GOT3 (cell line): ENCODE data around the gene CYP27C1.
"Not testable (repeated sequence)": the region's sequence is repeated elsewhere in the genome, so short reads cannot be mapped to it uniquely, and the experiment has no call there.

Experiments used
- DNase-seq: peaks from one replicate; lab custom pipeline; 2025; ENCODE audit warnings: mixed read lengths; lab: John Stamatoyannopoulos, UW

CYP27C1 gene

GRCh38 chr2:127220768-127221527 lies 849 bp upstream of the CYP27C1 start:
- DNase-seq: no peak

DNA sequence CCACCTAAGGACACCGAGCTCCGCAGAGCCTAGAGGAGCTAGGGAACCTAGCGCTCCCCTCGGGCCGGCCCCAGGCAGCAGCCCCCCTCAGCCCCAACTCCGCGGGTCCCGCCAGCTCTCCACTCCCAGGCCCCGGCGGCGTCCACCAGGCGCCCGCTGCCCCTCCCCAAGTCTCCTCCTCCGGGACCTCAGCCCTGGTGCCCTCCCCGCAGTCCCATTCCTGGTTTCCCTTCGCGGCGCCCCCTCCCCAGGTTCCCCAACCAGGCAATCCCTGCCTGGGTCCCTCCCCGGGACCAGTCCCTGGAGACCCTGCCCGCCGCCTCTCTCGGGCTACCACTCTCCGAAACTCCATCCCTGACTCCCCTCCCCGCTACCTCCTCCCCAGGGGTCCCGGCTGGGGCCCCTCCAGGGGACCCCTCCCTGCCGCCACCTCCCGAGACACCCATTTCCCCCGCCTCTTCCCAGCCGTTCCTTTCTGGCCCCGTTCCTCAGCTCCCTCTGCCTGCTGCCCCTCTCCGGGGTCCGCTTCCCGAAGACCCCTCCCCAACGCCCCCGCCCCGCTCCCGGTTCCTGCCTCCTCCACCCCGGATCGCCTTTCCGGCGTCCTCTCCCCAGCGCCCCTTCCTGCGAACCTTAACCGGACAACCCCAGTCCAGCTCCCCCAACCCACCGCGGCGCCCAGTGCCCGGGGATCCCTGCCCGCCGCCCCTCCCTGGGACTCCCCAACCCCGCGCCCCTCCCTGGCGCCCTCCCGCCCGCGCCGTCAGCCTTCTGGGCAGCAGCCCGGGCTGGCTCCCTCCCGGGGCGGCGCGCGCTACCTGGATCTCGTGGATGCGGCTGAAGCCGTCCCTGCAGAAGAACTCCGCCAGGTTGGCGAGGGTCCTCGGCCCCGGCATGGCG lies 678 bp downstream of the CYP27C1 start:
- DNase-seq: no peak

DNA sequence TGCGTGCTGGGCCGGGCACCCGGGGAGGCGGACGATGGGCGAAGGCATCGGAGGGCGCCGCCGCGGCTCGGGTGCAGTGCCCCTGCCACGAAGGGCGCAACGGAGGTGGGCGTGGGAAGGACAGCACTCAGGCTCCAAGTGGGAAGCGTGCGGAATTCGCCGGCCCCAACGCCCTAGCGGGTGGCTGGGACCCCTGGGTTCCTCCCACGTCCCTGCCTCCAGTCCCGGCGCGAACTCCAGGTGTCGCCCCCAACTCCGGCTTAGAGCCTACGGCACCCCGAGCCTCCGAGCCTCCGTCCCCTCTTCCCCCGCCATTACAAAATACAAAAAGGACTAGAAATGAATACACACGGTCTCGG lies 1.3 kb downstream of the CYP27C1 start:
- DNase-seq: no peak

- peak; percentile 27 for DNase-seq
Observed at GRCh38 chr2:127217470-127218325, 2.4 kb downstream of the CYP27C1 start.

DNA sequence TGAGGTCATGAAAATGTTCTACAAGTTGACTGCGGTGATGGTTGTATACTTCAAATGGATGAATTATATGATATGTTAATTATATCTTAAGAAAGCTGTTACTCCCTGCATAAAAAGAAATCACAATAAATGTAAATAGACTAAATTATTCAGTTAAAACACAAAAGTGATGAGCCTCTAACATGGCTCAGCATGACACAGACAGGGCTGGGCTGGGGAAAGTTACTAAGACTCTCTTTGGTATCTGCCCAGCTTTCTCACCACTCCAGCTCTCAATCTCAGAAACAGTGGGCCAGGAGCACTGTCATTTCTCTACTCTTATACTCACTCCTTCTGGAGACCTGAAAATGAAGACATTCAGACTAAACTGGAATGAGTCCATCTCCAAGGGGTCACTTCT lies 3.5 kb downstream of the CYP27C1 start:
- no peak for DNase-seq

GRCh38 chr2:127216095-127216494 lies 4.0 kb downstream of the CYP27C1 start:
- no peak for DNase-seq

- not testable (repeated sequence) for DNase-seq
Observed at GRCh38 chr2:127214201-127214600, 5.9 kb downstream of the CYP27C1 start.

DNA sequence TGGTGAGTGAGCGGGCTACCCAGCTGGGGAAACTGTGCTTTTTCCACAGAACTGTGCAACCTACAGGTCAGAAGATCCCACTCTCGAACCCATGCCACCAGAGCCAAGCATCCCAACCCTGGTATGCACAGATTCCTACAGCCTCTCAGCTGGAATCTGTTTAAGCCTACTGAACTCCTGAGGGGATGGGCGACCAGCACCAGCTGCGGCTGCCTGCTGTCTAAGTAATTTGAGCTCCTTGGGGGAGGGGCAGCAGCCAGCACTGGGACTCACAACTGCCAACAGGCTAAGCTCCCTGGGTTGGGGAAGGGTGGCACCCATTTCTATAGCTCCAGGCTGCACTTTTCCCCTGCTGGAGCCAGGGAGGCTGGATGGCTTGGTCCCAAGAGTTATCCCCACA lies 11.8 kb downstream of the CYP27C1 start:
- no peak for DNase-seq

DNA sequence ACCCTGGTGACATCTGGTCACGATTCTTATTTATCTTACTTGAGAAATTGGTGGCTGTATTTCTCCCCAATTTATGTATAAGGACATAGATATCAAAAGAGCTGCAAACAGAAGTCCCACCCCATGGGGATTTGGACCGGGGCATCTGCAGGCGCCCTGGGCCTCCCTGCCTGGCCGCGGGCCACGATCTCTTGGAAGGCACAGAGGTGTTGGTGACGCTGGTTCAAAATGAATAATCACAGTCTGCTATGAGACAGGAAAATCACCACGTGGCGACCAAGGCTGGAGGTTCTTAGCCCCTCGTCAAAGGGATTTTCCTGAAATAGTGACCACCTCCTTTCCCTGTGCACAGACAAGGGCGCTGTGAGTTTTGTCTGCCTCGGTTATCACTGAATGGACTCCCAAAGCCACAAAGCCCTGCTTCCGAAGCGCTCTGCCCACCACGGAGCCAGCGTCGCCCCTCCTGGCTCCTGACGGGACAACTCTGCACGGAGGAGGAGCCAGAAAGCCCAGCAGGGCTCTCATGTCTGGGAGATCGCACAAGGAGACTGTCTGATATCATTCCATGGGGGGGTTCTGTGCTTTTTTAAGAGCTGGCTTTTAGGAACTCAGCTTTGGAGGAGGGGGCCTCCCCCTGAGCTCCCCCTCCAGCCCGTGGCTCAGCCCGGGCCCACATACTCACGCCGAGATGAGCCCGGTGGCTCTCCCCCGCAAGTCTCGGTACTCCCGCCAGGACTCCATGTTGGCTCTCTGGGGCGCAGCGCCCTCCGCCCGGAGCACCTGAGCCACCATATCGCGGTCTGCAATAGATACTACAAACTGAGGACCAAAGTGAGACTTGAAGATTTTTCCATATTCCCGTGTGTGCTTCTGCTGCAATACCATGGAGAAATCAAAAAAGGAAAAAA lies 14.6 kb downstream of the CYP27C1 start:
- no peak for DNase-seq

DNA sequence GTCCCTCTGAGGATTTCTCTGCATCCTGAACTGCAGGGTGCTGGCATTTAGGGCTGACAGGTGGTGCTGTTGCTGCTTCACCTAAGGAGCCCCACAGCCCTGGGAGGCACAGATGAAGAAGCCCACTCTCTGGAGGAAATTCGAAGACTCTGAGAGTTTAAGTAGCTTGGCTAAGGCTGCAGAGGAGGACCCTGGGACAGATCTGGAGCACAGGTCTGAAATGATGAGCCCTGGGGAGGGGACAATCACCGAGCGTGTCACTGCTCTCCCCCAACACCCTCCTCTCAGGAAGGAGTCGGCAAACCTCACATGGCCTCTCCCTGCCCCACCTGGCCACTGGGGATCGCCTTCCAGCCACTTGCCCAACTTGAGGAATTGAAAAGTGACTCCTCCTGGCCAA lies 18.6 kb downstream of the CYP27C1 start:
- DNase-seq: no peak

- no peak for DNase-seq
Observed at GRCh38 chr2:127200962-127201361, 19.1 kb downstream of the CYP27C1 start.

- DNase-seq: no peak
Observed at GRCh38 chr2:127199223-127199622, 20.9 kb downstream of the CYP27C1 start.

DNA sequence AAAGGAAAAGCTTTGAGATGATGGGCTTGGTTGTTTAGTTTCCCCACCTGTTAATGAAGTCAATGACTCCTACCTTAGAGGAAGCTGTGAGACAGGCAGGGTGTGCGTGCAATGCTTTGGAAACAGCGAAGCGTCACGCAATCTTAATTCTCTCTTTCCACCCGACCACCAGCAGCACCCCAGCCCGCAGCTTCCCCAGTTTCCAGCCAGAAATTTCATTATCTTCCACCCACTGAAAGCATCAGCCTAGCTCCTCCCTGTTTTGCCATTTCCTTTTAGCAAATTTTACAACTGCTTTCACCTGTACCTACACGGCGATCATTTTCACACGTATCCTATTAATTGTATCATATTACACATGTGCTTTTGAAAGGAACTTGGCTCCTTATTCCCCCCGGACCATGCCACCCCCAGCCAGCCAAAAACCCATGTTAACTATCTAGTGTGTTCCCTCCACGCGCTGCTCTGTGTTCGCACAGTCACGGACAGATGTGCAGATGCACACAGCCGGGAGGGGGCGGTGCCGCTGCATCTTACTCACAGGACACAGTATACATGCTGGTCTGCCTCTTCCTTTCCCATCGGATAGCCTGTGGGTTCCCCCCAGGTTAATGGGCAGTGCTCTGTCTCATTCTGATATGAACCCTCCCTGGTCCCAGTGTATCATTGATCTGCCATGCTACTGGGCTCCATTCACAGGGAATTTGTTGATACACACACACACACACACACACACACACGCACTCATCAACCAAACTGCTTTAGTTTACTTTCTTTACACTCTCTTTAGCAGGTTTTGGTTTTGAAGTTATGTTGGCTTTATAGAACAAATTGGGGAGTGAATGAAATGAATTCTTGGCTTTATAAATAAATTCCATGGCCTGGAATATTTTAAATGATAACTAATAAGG lies 22.4 kb downstream of the CYP27C1 start:
- DNase-seq: peak; percentile 15

- DNase-seq: no peak
Observed at GRCh38 chr2:127196998-127197397, 23.1 kb downstream of the CYP27C1 start.

DNA sequence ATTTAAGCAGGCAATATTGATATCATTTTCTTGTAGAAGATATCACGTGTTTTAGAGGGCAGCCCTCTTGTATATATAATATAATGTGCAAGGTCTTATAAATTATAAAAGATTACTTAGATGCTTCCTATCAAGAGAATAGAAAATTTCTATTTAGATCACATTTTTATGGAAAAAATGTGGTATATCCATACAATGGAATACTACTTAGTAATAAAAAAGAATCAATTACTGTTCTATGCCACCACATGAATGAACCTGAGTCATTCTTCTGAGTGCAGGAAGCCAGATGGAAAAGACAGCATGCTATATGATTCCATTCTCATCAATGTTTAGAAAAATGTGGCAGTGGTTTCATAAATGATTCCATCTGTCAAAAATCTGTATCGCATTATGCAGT lies 23.6 kb downstream of the CYP27C1 start:
- no peak for DNase-seq

DNA sequence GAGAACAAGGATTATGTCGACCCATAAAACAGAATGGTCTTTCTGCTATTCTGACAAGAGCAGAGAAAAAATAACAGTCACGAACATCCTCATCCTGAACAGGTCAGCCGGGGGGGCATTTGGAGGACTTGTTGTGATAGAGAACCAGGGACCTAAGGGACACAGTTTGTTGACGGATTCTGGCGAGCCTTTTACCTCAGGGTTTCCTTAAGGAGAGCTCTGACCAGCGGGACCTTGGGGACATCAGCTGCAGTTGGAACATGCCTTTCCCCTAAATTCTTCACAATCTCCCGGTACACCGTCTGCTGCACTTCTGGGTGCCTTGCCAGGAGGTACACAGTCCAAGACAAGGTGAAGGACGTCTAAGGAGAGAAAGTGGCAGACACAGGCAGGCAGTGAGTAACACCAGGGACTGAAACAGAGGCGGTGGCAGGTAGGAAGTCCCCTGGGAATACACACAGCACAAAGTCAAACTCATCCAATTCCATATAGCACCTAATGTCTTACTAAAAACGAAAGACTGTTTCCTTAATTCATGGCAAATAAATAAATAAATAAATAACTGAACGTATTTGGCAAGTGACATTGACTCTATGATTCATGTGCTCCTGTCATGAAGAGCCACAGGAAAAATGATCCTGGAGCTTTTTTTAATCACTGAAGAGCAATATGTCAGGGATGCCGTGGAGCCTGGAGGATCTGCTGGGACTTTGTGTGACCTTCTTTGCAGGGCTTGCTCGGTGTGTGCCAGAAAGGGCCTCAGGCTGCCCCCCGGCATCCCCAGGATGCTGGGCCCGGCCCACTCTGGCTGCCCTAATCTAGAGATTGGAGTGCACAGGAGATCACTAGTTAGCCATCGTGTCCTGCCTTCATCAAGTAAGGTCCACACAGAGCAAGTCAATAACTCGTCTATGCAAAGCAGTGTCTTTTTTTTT lies 24.7 kb downstream of the CYP27C1 start:
- no peak for DNase-seq

DNA sequence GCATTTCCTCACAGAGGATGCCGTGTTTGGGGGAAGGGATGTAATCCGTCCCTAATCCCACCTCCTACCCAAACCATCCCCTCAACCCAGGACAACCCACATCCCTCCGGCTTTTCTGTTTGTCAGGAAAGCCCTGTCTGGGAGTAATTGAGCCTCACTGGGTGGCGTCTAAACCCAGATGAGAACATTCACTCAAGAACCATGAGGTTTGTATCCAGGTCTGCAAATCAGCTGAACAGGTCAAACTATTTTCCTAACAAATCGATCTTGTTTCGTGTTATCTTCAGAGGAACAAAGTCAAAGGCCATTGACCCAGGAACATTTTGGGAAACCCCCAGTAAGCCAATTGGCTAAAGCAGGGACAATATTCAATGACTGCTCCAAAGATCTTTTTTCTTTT lies 25.7 kb downstream of the CYP27C1 start:
- no peak for DNase-seq

GRCh38 chr2:127193967-127194280 lies 26.2 kb downstream of the CYP27C1 start:
- DNase-seq: no peak
